GF-D8 (cell line): ENCODE results near the gene SYNRG.
"Not testable (repeated sequence)": the region's sequence is repeated elsewhere in the genome, so short reads cannot be mapped to it uniquely, and the experiment has no call there.

Experiments used
- DNase-seq: peaks from one replicate; lab custom pipeline; 2025; lab: John Stamatoyannopoulos, UW

The SYNRG gene, protein sequence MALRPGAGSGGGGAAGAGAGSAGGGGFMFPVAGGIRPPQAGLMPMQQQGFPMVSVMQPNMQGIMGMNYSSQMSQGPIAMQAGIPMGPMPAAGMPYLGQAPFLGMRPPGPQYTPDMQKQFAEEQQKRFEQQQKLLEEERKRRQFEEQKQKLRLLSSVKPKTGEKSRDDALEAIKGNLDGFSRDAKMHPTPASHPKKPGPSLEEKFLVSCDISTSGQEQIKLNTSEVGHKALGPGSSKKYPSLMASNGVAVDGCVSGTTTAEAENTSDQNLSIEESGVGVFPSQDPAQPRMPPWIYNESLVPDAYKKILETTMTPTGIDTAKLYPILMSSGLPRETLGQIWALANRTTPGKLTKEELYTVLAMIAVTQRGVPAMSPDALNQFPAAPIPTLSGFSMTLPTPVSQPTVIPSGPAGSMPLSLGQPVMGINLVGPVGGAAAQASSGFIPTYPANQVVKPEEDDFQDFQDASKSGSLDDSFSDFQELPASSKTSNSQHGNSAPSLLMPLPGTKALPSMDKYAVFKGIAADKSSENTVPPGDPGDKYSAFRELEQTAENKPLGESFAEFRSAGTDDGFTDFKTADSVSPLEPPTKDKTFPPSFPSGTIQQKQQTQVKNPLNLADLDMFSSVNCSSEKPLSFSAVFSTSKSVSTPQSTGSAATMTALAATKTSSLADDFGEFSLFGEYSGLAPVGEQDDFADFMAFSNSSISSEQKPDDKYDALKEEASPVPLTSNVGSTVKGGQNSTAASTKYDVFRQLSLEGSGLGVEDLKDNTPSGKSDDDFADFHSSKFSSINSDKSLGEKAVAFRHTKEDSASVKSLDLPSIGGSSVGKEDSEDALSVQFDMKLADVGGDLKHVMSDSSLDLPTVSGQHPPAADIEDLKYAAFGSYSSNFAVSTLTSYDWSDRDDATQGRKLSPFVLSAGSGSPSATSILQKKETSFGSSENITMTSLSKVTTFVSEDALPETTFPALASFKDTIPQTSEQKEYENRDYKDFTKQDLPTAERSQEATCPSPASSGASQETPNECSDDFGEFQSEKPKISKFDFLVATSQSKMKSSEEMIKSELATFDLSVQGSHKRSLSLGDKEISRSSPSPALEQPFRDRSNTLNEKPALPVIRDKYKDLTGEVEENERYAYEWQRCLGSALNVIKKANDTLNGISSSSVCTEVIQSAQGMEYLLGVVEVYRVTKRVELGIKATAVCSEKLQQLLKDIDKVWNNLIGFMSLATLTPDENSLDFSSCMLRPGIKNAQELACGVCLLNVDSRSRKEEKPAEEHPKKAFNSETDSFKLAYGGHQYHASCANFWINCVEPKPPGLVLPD (N-terminal part only)

DNA sequence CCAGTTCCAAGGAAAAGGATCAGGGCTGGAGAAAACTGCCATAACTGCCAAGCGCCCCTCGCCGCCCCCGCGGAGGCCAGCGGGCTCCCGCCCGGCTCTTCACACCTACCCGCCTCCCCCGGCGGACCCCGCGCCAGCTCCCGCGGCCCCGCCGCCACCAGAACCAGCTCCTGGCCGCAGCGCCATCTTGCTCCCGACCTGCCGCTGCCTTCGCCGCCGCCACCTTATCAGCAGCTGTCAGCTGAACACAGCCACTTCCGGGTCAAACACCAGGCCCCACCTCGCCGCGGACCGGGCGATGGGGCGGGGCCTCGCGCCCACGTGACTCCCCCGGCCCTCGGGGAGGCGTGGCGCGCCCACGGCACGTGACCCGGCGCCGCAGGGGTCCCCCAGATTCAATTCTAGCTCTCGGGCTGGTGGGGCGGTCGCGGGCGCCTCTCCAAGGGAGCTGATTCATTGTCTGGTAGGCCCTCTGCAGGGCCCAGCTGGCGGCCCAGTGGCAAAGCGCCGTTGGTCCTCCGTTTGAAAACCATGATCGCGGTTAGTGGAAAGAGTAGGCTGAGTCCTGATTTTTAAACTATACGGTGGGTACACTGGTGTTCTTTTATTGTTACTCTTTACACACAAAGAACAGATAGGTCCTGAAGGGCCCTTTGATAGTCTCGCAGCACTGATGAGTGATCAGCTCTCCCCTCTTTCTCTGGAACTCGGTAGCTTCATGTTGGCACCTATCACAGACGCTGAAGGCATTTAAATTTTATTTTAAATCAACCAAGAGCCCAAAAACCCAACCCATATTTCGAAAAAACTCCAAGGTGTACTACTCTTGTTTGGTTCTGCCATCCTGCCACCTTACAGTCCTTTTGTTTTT, at the start of gene SYNRG:
TSS of gene SYNRG (minus strand) at position 249 of the 871 bp plus-strand sequence. CDS start at position 186, 63 bp downstream.
- DNase-seq: peak; percentile 85

DNA sequence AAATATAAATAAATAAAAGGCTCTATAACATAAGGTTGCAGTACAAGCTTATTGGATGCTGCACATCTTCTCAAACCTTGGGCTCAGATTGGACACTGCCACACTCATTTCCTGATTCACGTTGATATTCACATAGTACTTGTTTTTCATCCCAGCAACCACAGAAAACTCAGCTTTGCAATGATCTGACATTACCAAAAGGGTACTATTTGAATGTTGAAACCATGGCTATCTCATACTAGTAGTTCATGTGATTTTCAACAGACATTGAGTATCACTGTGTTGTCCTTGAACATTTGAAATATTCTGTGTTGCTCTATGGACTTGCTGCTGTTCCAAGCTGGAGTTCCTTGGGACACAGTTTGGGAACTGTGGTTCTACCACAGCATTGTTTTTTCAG, 48.0 kb upstream of the SYNRG start:
- no peak for DNase-seq

DNA sequence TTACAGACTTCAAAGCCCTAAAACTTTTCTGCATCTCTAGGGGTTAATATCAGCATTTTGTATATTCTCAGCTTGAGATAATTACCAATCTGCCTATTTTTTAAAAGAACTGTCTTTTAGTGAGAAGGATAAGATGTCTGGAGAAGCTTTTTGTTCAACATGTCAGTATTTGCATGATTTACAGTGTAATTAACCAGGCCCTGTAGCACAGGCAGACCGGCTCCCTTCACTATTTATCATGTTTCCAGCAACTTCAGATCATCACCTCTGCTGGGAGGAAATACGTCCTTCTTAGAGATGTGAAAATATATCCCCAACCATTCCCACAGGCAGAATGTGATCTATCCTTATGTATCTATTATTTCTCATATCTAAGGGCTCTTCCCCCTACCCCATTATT, 42.6 kb upstream of the SYNRG start:
- no peak for DNase-seq

DNA sequence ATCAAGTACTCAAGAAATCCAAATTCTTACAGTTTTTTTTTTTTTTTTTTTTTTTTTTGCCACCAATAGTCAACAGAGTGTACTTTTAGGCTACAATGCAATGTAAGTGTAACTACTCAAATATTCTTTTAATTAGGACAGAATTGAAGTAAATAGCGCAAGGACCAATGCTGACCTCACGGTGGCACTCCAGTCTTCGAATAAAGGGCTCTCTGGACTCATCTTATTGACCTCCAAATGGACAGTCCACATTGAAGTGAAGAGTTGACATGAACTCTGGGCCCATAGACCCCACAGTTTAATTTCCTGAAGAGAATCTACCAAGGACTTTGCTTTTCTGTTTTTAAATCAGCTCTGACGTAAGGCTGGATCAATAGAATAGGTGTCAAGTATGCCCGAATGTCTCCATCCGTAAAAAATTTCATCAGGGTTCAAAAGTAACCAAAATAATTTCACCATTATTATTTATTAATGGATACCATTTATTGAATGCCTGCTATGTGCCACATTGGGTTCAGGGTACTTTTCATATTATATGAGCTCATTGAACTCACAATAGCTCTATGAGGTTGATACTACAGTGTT, 41.3 kb upstream of the SYNRG start:
- DNase-seq: peak; percentile 3

DNA sequence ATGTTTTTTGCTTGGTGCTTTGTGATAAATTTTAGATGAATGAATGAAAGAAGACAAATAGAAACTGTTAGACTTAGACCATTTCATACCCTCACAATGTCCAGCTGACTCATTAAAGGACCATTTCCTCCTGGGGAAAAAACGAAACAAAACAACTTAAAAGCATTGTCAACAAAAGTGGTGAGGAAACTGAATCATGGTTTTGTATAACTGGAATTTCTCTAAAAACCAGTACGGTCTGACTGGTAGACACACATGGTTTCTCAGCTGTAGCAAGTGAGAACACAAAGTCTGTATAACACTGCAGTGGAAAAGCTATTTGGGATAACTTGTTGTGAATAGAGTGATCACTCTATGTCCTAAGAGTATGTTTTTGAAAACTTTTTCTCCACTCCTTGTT, 39.3 kb upstream of the SYNRG start:
- DNase-seq: no peak

DNA sequence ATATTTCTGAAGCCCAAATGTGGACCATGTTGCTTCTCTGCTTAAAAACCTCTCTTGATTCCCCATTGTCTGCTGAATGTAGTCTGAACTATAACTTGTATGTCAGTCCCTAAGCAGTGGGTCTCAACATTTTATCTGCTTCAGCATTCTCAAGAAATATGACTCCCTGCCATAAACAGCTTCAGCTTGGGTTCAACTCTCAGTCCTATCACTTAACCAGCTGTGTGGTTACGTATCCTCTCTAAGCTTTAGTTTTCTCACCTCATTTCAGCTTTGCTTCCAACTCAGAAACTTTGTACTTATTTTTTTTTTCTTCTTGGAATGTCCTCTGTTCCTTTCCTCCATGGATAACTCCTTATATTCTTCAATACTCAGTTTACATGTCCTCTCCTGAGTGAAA, 38.6 kb upstream of the SYNRG start:
- no peak for DNase-seq

DNA sequence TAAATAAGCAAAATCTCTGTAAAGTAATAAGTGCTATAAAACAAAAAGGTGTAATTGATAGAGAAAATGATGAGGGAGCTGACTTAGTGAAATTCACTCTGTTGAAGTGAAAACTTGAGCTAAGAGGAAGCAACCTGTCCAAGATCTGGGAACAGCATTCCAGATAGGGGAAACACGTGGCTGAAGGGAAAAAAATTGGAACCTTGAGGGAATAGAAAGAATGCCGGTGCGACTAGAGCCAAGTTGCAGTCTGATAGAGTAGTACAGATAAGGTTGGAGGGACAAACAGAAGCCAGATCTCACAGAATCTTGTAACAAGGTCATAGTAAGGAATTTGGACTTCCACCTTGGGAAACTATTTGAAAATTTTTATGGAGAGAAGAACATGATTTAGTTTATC, 34.7 kb upstream of the SYNRG start:
- DNase-seq: no peak

DNA sequence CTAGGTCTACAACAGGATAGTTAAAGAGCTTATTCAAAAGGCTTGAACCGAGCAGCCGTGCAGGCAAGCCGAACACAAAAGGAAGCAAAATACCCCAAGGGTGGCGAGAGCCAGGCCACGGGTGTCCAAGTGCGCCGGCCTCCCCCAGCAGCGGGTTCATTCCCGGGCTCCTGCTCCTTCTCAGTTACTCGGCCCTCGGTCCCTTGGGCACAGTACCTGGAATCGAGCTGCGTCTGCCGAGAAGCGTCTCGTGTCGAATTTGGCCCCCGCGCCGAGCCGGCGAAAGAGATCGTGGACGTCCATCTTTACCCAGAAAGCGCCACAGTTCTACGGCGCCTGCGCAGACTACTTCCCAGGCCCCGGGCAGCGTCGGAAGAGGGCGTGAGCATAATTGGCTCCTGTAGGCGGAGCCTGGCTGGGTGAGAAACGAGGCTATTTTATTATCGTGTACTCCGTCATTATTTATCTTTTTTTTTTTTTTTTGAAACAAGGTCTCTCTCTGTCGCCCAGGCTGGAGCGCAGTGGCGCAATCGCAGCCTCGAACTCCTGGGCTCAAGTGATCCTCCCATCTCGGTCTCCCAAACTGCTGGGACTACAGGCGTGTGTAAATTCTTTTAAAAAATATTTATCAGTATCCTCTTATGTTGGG, 34.0 kb upstream of the SYNRG start, which contains the start of gene DDX52:
TSS of gene DDX52 (minus strand) at position 329 of the 649 bp plus-strand sequence. CDS start at position 303, 26 bp downstream.
- peak; percentile 49 for DNase-seq

DNA sequence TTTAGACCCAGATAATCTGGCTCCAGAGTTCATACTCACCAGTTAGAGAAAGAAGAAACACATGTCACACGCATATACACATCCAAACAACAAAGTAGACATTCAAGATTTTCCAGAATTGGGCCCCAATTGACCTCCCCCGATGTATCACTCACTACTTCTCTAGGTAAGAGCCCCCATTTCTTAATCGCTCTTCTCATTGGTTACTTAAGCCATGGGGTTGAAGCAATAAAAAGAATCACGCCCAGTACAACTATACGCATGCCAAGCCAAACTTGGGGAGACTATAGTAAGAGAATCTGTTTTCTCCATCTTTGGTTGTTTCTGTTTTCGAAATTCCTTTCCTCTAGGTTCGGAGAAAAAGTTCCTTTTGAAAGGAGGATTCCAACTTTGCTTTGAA, 33.5 kb upstream of the SYNRG start:
- no peak for DNase-seq

DNA sequence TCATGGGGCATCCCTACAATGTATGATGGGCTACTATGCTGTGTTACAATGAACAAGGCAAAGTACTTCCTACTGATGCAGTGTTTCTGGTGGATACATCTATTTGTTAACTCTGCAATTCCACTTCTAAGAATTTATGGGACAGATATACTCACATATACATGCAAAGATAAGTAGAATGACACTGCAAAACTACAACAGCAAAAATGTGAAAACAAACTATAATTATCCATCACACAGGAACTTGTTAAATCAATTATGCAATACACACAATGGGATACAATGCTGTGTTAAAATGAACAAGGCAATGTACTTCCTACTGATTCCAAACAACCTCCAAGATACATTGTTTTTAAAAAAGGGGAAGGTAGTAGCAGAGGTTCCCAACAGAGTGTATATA, 30.8 kb upstream of the SYNRG start:
- DNase-seq: no peak

DNA sequence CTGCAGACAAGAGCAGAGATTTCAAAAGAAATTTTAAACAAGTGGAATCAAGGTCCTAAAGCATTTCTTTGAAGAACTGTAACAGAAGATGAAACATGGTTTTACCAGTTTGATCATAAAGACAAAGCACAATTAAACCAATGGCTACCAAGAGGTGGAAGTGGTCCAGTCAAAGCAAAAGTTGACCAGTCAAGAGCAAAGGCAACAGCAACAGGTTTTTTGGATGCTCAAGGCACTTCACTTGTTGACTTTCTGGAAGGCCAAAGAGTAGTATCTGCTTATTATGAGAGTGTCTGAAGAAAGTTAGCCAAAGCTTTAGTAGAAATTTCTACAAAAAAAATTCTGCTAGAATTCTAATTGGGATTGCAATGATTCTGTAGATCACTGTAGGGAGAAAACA, 28.7 kb upstream of the SYNRG start:
- DNase-seq: no peak

DNA sequence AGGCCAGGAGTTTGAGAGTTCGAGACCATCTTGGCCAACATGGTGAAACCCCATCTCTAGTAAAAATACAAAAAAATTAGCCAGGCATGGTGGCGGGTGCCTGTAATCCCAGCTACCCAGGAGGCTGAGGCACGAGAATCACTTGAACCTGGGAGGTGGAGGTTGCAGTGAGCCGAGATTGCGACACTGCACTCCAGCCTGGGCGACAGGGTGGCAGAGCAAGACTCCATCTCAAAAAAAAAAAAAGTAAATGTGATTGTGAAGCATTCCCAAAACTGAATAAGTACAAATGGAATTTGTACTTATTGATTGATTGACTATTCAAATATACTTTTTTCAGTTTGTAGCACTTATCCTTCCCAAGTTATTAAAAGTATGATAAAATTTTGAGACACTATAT, 7.2 kb upstream of the SYNRG start:
- not testable (repeated sequence) for DNase-seq

DNA sequence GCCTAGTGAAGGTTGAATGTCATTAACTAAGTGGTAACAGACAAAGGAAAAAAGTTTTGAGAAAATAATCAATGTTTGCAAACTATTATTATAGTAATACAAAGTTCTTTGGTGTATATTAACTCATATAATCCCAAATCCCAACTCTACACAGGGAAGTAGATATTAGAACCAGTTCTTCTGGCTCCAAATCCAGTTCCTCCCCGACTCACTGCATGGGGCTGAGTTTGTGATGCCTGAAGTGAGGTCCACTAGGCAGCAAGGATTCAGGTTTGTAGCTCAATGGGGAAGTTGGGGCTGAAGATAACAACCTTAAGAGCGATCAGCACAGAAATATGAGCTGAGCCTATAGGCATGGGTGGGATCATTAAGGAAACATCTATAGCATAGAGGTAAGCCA, 5.6 kb upstream of the SYNRG start:
- no peak for DNase-seq

DNA sequence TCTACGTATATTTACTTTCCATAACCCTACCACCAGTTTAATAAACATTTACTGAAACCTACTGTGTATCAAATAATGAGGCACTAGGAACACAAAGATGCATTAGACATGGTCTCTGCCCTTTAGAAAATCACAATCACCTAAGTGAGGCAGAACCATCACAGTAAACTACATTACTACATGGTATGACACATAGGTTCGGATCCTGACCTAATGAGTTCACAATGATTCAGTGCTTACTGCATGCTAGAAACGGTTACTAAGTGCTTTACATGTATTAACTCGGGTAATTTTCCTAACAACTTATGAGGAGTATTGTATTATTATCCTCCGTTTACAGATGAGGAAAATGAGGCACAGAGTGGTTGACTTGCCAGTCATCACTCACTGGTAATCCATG, 5.2 kb upstream of the SYNRG start:
- DNase-seq: no peak

DNA sequence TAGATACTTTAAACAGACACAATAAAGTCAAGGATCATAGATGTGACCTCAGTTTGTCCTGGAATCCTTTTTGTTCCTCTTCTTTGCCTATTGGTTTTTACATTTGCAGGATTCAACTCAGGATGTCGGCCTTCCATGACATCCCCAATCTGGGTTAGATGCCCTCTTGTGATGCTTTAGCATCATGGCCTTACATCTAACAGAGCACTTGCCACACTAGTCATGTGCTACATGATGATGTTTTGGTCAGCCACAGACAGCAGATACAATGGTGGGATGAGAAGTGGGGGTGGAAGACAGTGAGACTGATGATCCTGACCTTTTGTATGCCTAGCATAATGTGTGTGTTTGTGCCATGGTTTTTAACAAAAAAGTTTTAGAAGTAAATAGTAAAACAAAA, 1.8 kb upstream of the SYNRG start:
- DNase-seq: no peak

DNA sequence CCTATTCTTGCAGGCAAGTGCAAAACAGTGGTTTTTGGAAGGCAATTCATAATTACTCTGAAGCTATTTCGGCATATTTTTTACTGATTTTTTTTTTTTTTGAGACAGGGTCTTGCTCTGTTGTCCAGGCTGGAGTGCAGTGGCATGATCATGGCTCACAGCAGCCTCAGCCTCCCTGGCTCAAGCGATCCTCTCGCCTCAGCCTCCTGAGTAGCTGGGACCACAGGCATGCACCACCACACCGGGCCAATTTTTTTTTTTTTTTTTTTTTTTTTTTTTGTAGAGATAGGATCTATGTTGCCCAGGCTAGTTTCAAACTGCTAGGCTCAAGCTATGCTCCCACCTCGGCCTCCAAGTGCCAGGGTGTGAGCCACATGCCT, 813 bp upstream of the SYNRG start:
- not testable (repeated sequence) for DNase-seq

DNA sequence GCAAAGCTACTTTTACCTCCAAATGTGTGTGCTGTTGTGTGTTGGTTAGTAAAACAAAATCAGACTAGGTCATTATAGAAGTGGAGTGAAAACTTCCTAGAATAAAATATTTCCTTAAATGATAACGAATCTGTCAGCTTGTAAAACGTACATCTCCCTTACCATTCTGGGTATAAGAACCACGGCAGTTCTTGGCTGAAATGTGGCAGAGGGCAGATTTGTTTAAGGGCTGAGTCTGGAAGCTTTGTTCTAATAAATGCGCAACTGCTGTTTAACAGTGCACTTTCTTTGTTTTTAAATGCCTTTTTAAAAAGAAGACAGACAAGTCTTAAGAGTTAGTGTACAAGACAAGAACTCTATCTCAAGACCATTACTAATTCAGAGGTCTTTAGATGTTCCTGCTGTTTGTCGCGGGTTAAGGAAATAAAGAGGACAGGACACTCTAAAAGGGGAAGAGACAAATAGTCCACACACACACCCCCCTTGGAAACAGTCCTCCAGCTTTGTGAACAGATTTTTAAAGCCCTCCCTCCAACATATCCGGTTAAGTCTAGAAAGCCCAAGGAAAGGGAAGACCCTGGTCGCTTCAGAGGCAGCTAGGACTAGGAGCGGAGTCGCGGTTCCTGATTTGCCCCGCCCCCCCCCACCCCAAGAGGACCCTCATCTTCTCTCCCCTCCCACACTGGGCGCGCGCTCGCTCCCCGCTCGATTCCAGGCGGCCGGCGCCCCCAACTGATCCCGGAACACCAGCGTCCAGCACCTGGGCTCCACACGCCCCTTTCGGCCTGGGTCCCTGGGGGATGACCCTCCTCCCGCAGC, 658 bp downstream of the SYNRG start:
- peak; percentile 23 for DNase-seq

DNA sequence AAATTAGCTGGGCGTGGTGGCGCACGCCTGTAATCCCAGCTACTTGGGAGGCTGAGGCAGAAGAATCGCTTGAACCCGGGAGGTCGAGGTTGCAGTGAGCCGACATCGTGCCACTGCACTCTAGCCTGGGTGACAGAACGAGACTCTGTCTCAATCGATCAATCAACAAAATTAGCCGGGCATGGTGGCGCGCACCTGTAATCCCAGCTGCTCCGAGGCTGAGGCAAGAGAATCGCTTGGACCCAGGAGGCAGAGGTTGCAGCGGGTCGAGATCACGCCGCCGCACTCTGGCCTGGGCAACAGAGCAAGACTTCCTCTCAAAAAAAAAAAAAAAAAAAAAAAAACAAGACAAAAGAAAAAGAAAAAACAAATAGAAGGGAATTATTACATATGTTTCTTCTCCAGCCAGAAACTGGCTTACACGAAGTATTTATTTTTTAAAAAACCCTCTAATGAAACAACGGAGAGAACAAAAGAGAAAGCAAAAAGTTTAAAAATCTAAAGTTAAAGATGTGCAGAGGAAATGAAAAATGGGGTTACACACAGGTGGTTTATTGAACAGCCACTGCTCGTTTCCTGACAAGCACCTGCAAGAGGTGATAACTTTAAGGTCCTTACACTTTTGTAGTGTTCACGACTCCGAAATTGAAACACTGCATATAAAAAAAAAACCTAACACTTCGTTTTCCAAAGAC, 1.4 kb downstream of the SYNRG start:
- DNase-seq: no peak
